MCF 10A (cell line): Measurements from ENCODE around the gene ABCB6. TPM values are rescaled to one million over a fixed set of nuclear protein-coding genes. Genes with fewer than 3 reads are reported as not detected.

Source experiments
- BruUV-seq: library from RNA; stranded (reverse); fragments of 400-500 nt; replicated peaks from 2 replicates; lab custom pipeline; 2021; lab: Mats Ljungman, UMichigan
- CTCF ChIA-PET: fragments of 300-600 bp; sonication (Branson Sonifier 250); formaldehyde crosslinking; extraction: SDS; loops from one replicate; lab custom pipeline; 2021; ENCODE audit warnings: antibody characterized with exemption, inconsistent platforms; lab: Yijun Ruan, JAX
- POLR2A ChIA-PET: fragments of 300-600, 350-650 bp; sonication (Branson Sonifier 250); formaldehyde crosslinking; extraction: SDS; loops from one replicate; lab custom pipeline; 2020; ENCODE audit warnings: antibody characterized with exemption, inconsistent platforms; lab: Yijun Ruan, JAX
- DNase-seq: peaks from one replicate; pipeline ENCODE4 v3.0.0-alpha.2; 2018; ENCODE audit not compliant: unreplicated experiment
- H3K27ac Mint-ChIP-seq: one replicate; pipeline ENCODE4 v1.8.0; 2022; ENCODE audit warnings: mild to moderate bottlenecking, low read depth, mixed read lengths; ENCODE audit not compliant: unreplicated experiment
- H3K27me3 Mint-ChIP-seq: one replicate; pipeline ENCODE4 v1.8.0; 2022; ENCODE audit warnings: mixed read lengths; ENCODE audit not compliant: insufficient read depth, unreplicated experiment
- H3K36me3 Mint-ChIP-seq: one replicate; pipeline ENCODE4 v1.8.0; 2022; ENCODE audit warnings: mild to moderate bottlenecking, moderate library complexity, mixed read lengths; ENCODE audit not compliant: insufficient read depth, unreplicated experiment
- H3K4me1 Mint-ChIP-seq: one replicate; pipeline ENCODE4 v1.8.0; 2022; ENCODE audit warnings: mixed read lengths; ENCODE audit not compliant: insufficient read depth, unreplicated experiment
- H3K4me3 Mint-ChIP-seq: one replicate; pipeline ENCODE4 v1.8.0; 2022; ENCODE audit warnings: mild to moderate bottlenecking, moderate library complexity, mixed read lengths; ENCODE audit not compliant: unreplicated experiment
- H3K9me3 Mint-ChIP-seq: one replicate; pipeline ENCODE4 v1.8.0; 2022; ENCODE audit warnings: mixed read lengths; ENCODE audit not compliant: unreplicated experiment
- intact Hi-C: fragments of 100-400 bp; cut with micrococcal nuclease; formaldehyde crosslinking; loops from 2 replicates; pipeline ENCODE4 v1.14.1; 2022
- total RNA-seq: library from RNA; stranded (reverse); gene quantifications from 2 replicates; pipeline ENCODE4 v1.2.3, GENCODE V29; 2022
- TF ChIP-seq, protein P1 (sequence below): fragments of 200-600 bp; IDR thresholded peaks from one replicate; pipeline ENCODE4 v1.8.0; 2022; ENCODE audit warnings: antibody characterized with exemption, mild to moderate bottlenecking; ENCODE audit not compliant: unreplicated experiment

The ABCB6 gene
- total RNA-seq, 1 experiment from 2014 or later = 18.8 TPM

DNA sequence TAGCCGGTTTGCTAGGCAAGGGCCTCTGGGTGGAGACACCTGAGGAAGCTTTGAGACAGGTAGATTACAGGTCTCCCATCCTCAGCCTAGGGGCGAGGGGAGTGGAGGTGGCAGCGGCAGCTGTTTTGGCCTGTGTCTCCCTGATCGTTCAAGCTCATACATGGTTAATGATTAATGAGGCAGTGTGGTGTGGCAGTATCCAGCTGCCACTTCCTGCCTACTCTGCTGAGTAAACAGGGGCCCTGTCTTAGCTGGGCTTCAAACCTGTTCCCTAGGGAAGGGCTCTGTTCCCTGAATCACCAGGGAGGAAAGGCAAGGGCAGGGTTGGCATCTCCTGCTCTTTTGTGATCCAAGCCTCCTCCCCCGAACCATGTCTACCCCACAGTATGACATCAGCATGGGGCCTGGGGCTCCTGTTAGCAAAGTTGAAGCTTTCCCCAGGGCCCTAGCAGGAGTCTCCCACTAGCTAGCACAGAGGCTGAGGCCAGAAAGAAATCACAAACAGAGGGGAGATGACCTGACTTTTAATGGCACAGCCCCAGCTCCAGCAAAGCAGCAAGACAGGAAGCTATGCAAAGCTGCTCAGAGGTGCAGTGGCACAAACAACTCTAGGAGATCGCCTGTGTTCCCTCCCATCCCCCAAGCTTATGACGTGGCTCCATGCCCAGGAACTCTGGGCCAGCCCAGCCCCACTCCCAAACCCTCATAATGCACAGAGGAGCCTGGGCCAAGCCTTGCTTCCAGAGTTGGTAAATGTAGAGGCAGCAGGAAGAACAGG lies 30.6 kb upstream of the ABCB6 start:
- H3K27me3 Mint-ChIP-seq = no peaks in the 10 kb centered on the region
- peaks cover 35% of the 10 kb centered on the region for H3K4me1 Mint-ChIP-seq
- peak; percentile 92 for DNase-seq
- H3K36me3 Mint-ChIP-seq = peaks cover 64% of the 10 kb centered on the region
- intact Hi-C loops = loop anchor here (1.0 to 5.0 kb wide), 2 partner anchors 48 to 89 kb away; partner anchors contain the start of gene NHEJ1
- ChIA-PET POLR2A (interaction anchor here (0.8 to 14.1 kb wide), 18 partner anchors 11 to 1031 kb away, joined by 3 to 401 read pairs (median 6); partner anchors contain the start of genes ABCB6, ANKZF1, ATG9A and CNPPD1), CTCF (interaction anchor here (0.6 to 10.3 kb wide), 13 partner anchors 13 to 392 kb away, joined by 3 to 123 read pairs (median 4); partner anchors contain the start of genes ANKZF1, ATG9A, CNPPD1 and DNAJB2)
- no peaks in the 10 kb centered on the region for H3K9me3 Mint-ChIP-seq
- TF ChIP-seq, protein P1, sequence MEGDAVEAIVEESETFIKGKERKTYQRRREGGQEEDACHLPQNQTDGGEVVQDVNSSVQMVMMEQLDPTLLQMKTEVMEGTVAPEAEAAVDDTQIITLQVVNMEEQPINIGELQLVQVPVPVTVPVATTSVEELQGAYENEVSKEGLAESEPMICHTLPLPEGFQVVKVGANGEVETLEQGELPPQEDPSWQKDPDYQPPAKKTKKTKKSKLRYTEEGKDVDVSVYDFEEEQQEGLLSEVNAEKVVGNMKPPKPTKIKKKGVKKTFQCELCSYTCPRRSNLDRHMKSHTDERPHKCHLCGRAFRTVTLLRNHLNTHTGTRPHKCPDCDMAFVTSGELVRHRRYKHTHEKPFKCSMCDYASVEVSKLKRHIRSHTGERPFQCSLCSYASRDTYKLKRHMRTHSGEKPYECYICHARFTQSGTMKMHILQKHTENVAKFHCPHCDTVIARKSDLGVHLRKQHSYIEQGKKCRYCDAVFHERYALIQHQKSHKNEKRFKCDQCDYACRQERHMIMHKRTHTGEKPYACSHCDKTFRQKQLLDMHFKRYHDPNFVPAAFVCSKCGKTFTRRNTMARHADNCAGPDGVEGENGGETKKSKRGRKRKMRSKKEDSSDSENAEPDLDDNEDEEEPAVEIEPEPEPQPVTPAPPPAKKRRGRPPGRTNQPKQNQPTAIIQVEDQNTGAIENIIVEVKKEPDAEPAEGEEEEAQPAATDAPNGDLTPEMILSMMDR = no peak
- H3K4me3 Mint-ChIP-seq = peak overlapping the region; percentile 64
- no TSS peak for BruUV-seq
- H3K27ac Mint-ChIP-seq = peak overlapping the region; percentile 86

DNA sequence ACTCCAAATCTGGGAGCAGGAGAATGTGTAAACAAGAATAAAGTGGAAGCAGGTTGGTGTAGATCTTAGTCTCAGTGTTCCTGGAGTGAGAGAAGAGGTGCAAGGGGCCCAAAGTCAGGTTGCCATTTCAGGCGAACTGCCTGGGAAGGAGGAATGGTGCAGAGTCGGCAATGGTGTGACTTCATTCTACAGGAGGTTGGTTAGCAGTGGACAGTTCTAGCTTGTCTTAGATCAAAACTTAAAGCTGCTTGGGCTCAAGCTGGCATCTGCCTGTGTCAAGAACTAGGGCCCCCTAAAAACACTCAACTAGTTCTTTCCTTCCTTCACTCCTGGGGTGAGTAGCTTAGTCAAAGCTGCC lies 30.1 kb upstream of the ABCB6 start:
- Mint-ChIP-seq H3K4me1 (peaks cover 35% of the 10 kb centered on the region), H3K4me3 (peak overlapping the region; percentile 64), H3K36me3 (peaks cover 64% of the 10 kb centered on the region), H3K27me3 (no peaks in the 10 kb centered on the region), H3K27ac (peak overlapping the region; percentile 86), H3K9me3 (no peaks in the 10 kb centered on the region)
- ChIA-PET POLR2A (interaction anchor here (0.8 to 14.1 kb wide), 11 partner anchors 16 to 349 kb away, joined by 3 to 401 read pairs (median 11); partner anchors contain the start of genes ABCB6, ANKZF1, ATG9A and CNPPD1), CTCF (interaction anchor here (0.6 to 10.3 kb wide), 9 partner anchors 13 to 393 kb away, joined by 3 to 123 read pairs (median 4); partner anchors contain the start of gene NHEJ1)
- BruUV-seq = no TSS peak
- DNase-seq = no peak
- intact Hi-C loops = loop anchor here (1.0 to 5.0 kb wide), 2 partner anchors 48 to 89 kb away; partner anchors contain the start of gene NHEJ1
- TF ChIP-seq, protein P1 = no peak

DNA sequence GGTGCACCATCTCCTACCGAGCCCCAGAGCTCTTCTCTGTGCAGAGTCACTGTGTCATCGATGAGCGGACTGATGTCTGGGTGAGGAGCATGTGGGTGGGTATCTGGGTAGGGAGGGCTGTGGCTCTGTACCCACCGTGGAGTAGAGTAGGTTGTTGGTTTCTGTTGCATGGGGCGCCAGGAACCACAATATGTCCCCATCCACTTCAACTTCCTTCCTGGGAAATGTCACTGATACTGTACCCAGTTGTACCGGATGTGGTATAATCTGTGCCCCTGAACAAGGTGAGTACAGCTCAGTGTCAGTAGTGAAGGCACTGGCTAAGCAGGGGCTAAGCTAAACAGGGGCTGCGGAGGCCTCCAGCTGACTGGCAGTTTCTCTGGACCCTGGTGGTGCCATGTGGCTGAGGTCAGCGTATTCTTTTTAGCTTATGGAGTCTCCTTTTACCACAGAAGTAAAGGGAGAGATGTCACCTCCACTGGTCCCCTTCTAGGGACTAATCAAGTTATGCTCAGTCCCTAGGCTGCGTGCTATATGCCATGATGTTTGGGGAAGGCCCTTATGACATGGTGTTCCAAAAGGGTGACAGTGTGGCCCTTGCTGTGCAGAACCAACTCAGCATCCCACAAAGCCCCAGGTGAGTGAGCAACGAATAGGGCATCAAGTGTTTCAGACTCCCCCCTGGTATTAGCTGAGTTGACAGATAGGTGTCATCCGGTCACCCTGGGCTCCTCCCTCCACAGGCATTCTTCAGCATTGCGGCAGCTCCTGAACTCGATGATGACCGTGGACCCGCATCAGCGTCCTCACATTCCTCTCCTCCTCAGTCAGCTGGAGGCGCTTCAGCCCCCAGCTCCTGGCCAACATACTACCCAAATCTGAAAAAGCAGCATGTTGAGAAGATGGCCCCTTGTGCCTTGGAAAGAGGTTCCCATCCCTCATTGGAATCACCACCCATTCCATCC lies 29.2 kb upstream of the ABCB6 start:
- ChIA-PET CTCF (interaction anchor here (0.6 to 10.3 kb wide), 8 partner anchors 16 to 537 kb away, joined by 3 to 123 read pairs (median 4); partner anchors contain the start of gene NHEJ1), POLR2A (interaction anchor here (0.5 to 14.1 kb wide), 6 partner anchors 15 to 273 kb away, joined by 3 to 401 read pairs (median 22); partner anchors contain the start of genes ANKZF1, ATG9A, CNPPD1 and DNAJB2)
- Mint-ChIP-seq H3K27me3 (no peaks in the 10 kb centered on the region), H3K27ac (peak overlapping the region; percentile 86), H3K36me3 (peaks cover 60% of the 10 kb centered on the region), H3K4me3 (peak overlapping the region; percentile 64), H3K4me1 (peaks cover 35% of the 10 kb centered on the region), H3K9me3 (no peaks in the 10 kb centered on the region)
- no peak for DNase-seq
- no TSS peak for BruUV-seq
- TF ChIP-seq, protein P1 = no peak
- intact Hi-C loops = loop anchor here (5.0 kb wide), 1 partner anchor 49 kb away; no protein-coding TSS in a partner anchor
